H1 (cell line): ENCODE measurements around the gene GLIPR1. TPM values are rescaled to one million over a fixed set of nuclear protein-coding genes. Genes with fewer than 3 reads are reported as not detected.

Experiments used
- SRF ChIP-seq: IDR thresholded peaks from 2 replicates; pipeline ENCODE4 v1.6.1; 2011; ENCODE audit warnings: mild to moderate bottlenecking, low read depth, low read length, moderate library complexity
- polyA plus RNA-seq, 7 experiments: library from polyadenylated mRNA; depleted of rRNA in 3 of 7; stranded (reverse) in 5 of 7; unstranded in 2 of 7; fragments of >200 nt in 5 of 7; fragments of 200-250 nt in 2 of 7; gene quantifications; 1 replicate in 5 of 7; 2 replicates in 1 of 7; 4 replicates in 1 of 7; pipeline versions ENCODE4 v1.2.1 to v1.2.3, GENCODE V29; 2011 to 2013; ENCODE audit warnings: missing spikeins in 2 of 7, mixed read lengths in 2 of 7
- total RNA-seq: library from RNA; stranded (reverse); fragmentation: NEBNext Ultra II Directional; extraction: Animal tissue kit (Norgen Biotek cat#: 25700); gene quantifications from 2 replicates; pipeline ENCODE4 v1.2.1, GENCODE V29; 2021
- TF ChIP-seq, protein P1 (sequence below): IDR thresholded peaks from 2 replicates; pipeline ENCODE4 v1.6.1; 2012; ENCODE audit warnings: low read length, inconsistent platforms

Gene GLIPR1
- total and polyA plus RNA-seq, 2 of the 8 experiments (the other 6 are each of a cell fraction or from before 2014, with no cell fraction given) = 0.23 to 1.5 TPM

DNA sequence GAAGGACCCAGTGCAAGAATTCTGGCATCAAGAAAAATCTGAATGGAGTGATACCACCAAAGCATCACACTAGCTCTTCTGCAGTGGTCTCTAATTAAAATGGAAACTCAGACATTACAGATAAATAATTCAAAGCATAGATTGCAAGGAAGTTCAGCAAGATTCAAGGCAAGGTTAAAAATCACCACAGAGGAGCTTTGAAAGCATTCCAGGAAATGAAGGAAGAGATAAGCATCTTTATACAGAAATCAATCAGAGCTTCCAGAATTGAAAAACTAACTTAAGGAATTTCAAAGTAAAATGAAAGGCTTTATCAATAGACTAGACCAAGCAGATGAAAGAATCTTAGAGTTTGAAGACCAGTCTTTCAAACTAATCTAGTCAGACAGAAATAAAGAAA is 20.4 kb upstream of the GLIPR1 start (continued):
- TF ChIP-seq, protein P1, sequence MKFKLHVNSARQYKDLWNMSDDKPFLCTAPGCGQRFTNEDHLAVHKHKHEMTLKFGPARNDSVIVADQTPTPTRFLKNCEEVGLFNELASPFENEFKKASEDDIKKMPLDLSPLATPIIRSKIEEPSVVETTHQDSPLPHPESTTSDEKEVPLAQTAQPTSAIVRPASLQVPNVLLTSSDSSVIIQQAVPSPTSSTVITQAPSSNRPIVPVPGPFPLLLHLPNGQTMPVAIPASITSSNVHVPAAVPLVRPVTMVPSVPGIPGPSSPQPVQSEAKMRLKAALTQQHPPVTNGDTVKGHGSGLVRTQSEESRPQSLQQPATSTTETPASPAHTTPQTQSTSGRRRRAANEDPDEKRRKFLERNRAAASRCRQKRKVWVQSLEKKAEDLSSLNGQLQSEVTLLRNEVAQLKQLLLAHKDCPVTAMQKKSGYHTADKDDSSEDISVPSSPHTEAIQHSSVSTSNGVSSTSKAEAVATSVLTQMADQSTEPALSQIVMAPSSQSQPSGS = no peak
- TF ChIP-seq SRF = no peak
